Astrocyte (in vitro differentiated cells and primary cell): ENCODE results near the gene ZMYND8. TPM values are rescaled to one million over a fixed set of nuclear protein-coding genes. Genes with fewer than 3 reads are reported as not detected.

Source experiments
- DNase-seq: peaks from one replicate; pipeline ENCODE4 v3.0.0-alpha.2; 2010; ENCODE audit warnings: low read depth
- FAIRE-seq: peaks from 2 replicates; lab custom pipeline; 2011; peaks lifted over from hg19 to GRCh38; lab: Jason Lieb, UNC
- H2AFZ ChIP-seq: 2 replicates; pipeline ENCODE4 v1.6.0; 2012; ENCODE audit warnings: low read depth, low read length, inconsistent platforms
- H3K27ac ChIP-seq: 2 replicates; pipeline ENCODE4 v1.5.1; 2011; ENCODE audit warnings: low read depth, low read length, inconsistent platforms
- H3K27me3 ChIP-seq: 2 replicates; pipeline ENCODE4 v1.6.0; 2011; ENCODE audit warnings: low read length, inconsistent platforms; ENCODE audit not compliant: insufficient read depth
- H3K36me3 ChIP-seq: 2 replicates; pipeline ENCODE4 v1.5.1; 2011; ENCODE audit warnings: low read length, inconsistent platforms; ENCODE audit not compliant: insufficient read depth
- H3K4me1 ChIP-seq: 2 replicates; pipeline ENCODE4 v1.5.1; 2011; ENCODE audit warnings: low read length, inconsistent platforms; ENCODE audit not compliant: insufficient read depth
- H3K4me2 ChIP-seq: 2 replicates; pipeline ENCODE4 v1.6.0; 2012; ENCODE audit warnings: low read length, inconsistent platforms
- H3K4me3 ChIP-seq: 2 replicates; pipeline ENCODE4 v1.5.1; 2011; ENCODE audit warnings: low read depth, mild to moderate bottlenecking, low read length, inconsistent platforms; ENCODE audit not compliant: insufficient read depth
- H3K79me2 ChIP-seq: 2 replicates; pipeline ENCODE4 v1.6.0; 2012; ENCODE audit warnings: mild to moderate bottlenecking, low read length, inconsistent platforms; ENCODE audit not compliant: insufficient read depth
- H3K9ac ChIP-seq: 2 replicates; pipeline ENCODE4 v1.6.0; 2012; ENCODE audit warnings: mild to moderate bottlenecking, low read length, inconsistent platforms
- H3K9me3 ChIP-seq: 2 replicates; pipeline ENCODE4 v1.5.1; 2012; ENCODE audit warnings: low read depth, mild to moderate bottlenecking, low read length, inconsistent platforms; ENCODE audit not compliant: insufficient read depth
- H4K20me1 ChIP-seq: 2 replicates; pipeline ENCODE4 v1.6.0; 2012; ENCODE audit warnings: low read length, inconsistent platforms; ENCODE audit not compliant: insufficient read depth
- H3K27ac Mint-ChIP-seq: one replicate; pipeline ENCODE4 v1.8.0; 2021; ENCODE audit warnings: mild to moderate bottlenecking, mixed read lengths; ENCODE audit not compliant: unreplicated experiment
- H3K27me3 Mint-ChIP-seq: one replicate; pipeline ENCODE4 v1.8.0; 2021; ENCODE audit warnings: low read depth, mixed read lengths; ENCODE audit not compliant: unreplicated experiment
- H3K36me3 Mint-ChIP-seq: one replicate; pipeline ENCODE4 v1.8.0; 2021; ENCODE audit warnings: low read depth, mixed read lengths; ENCODE audit not compliant: unreplicated experiment
- H3K4me1 Mint-ChIP-seq: one replicate; pipeline ENCODE4 v1.8.0; 2021; ENCODE audit warnings: low read depth, mixed read lengths; ENCODE audit not compliant: unreplicated experiment
- H3K4me3 Mint-ChIP-seq: one replicate; pipeline ENCODE4 v1.8.0; 2021; ENCODE audit warnings: mild to moderate bottlenecking, moderate library complexity, mixed read lengths; ENCODE audit not compliant: unreplicated experiment
- H3K9me3 Mint-ChIP-seq: one replicate; pipeline ENCODE4 v1.8.0; 2021; ENCODE audit warnings: mild to moderate bottlenecking, mixed read lengths; ENCODE audit not compliant: unreplicated experiment
- CTCF ChIP-seq: IDR thresholded peaks from 2 replicates; pipeline ENCODE4 v1.5.1; 2011; ENCODE audit warnings: low read depth, mild to moderate bottlenecking, inconsistent platforms, low read length, moderate library complexity; ENCODE audit not compliant: insufficient read depth
- EZH2 ChIP-seq: IDR thresholded peaks from 2 replicates; pipeline ENCODE4 v1.6.1; 2012; ENCODE audit warnings: mild to moderate bottlenecking, low read length, inconsistent platforms; ENCODE audit not compliant: insufficient read depth
- total RNA-seq: library from RNA; stranded (reverse); gene quantifications from 2 replicates; pipeline ENCODE4 v1.2.1, GENCODE V29; 2021

ZMYND8 gene
- total RNA-seq, 1 donor from 2014 or later, result 45.8 TPM

GRCh38 chr20:47244451-47244850 is 112.0 kb downstream of the ZMYND8 start:
- peaks cover 31% of the 10 kb centered on the region for H3K36me3 ChIP-seq
- H3K9ac ChIP-seq, result no peak overlapping the region
- peaks cover 12% of the 10 kb centered on the region for H3K79me2 ChIP-seq
- no peak overlapping the region for H2AFZ ChIP-seq
- no peak for DNase-seq
- H3K9me3 Mint-ChIP-seq, result no peaks in the 10 kb centered on the region
- no peak for TF ChIP-seq CTCF
- no peak for TF ChIP-seq EZH2
- no peak for FAIRE-seq
- H3K4me3 ChIP-seq, result no peak overlapping the region
- H3K27me3 ChIP-seq, result no peaks in the 10 kb centered on the region
- H3K4me1 Mint-ChIP-seq, result peaks cover 4% of the 10 kb centered on the region
- H3K27ac Mint-ChIP-seq, result no peak overlapping the region
- no peak overlapping the region for H3K27ac ChIP-seq
- H3K36me3 Mint-ChIP-seq, result peaks cover 21% of the 10 kb centered on the region
- H3K4me2 ChIP-seq, result no peak overlapping the region
- H3K4me1 ChIP-seq, result peaks cover 10% of the 10 kb centered on the region
- H3K27me3 Mint-ChIP-seq, result no peaks in the 10 kb centered on the region
- no peaks in the 10 kb centered on the region for H4K20me1 ChIP-seq
- no peaks in the 10 kb centered on the region for H3K9me3 ChIP-seq
- H3K4me3 Mint-ChIP-seq, result no peak overlapping the region

GRCh38 chr20:47243532-47244305 is 112.8 kb downstream of the ZMYND8 start:
- H3K4me1 Mint-ChIP-seq, result peaks cover 4% of the 10 kb centered on the region
- Histone ChIP-seq H3K4me3 (no peak overlapping the region), H3K27me3 (no peaks in the 10 kb centered on the region), H3K4me1 (peaks cover 10% of the 10 kb centered on the region), H3K36me3 (peaks cover 25% of the 10 kb centered on the region), H3K4me2 (no peak overlapping the region), H2AFZ (no peak overlapping the region), H3K9me3 (no peaks in the 10 kb centered on the region), H3K9ac (no peak overlapping the region), H3K27ac (no peak overlapping the region), H3K79me2 (peaks cover 12% of the 10 kb centered on the region), H4K20me1 (no peaks in the 10 kb centered on the region)
- no peaks in the 10 kb centered on the region for H3K27me3 Mint-ChIP-seq
- no peaks in the 10 kb centered on the region for H3K9me3 Mint-ChIP-seq
- no peak for DNase-seq
- TF ChIP-seq EZH2 (no peak), CTCF (no peak)
- no peak overlapping the region for H3K4me3 Mint-ChIP-seq
- H3K36me3 Mint-ChIP-seq, result peaks cover 17% of the 10 kb centered on the region
- H3K27ac Mint-ChIP-seq, result no peak overlapping the region
- no peak for FAIRE-seq

- H3K4me3 Mint-ChIP-seq, result no peak overlapping the region
- Histone ChIP-seq H3K79me2 (peaks cover 9% of the 10 kb centered on the region), H3K4me3 (no peak overlapping the region), H3K4me1 (peaks cover 10% of the 10 kb centered on the region), H3K9me3 (no peaks in the 10 kb centered on the region), H3K27ac (no peak overlapping the region), H3K36me3 (peaks cover 19% of the 10 kb centered on the region), H3K9ac (no peak overlapping the region), H3K4me2 (no peak overlapping the region), H4K20me1 (no peaks in the 10 kb centered on the region), H2AFZ (no peak overlapping the region), H3K27me3 (no peaks in the 10 kb centered on the region)
- H3K27ac Mint-ChIP-seq, result no peak overlapping the region
- TF ChIP-seq EZH2, result no peak
- no peak for TF ChIP-seq CTCF
- DNase-seq, result no peak
- H3K4me1 Mint-ChIP-seq, result peaks cover 4% of the 10 kb centered on the region
- no peak for FAIRE-seq
- no peaks in the 10 kb centered on the region for H3K27me3 Mint-ChIP-seq
- no peaks in the 10 kb centered on the region for H3K9me3 Mint-ChIP-seq
- peaks cover 13% of the 10 kb centered on the region for H3K36me3 Mint-ChIP-seq
Measured at GRCh38 chr20:47243003-47243402, 113.5 kb downstream of the ZMYND8 start.
